K562 (cell line): ENCODE results near the gene PLD3. TPM values are rescaled to one million over a fixed set of nuclear protein-coding genes. Genes with fewer than 3 reads are reported as not detected.

Source experiments
- ATAC-seq: fragments of 200-7000 bp; cut with Tn5 transposase; 3 replicates; pipeline ENCODE4 v1.9.1; 2020; ENCODE audit warnings: moderate library complexity
- BruUV-seq: library from RNA; stranded (reverse); fragments of 400-500 nt; replicated peaks from 2 replicates; lab custom pipeline; 2021; lab: Mats Ljungman, UMichigan
- CTCF ChIA-PET: fragments of 300-600 bp; formaldehyde crosslinking; extraction: SDS; loops from one replicate; lab custom pipeline; 2021; ENCODE audit warnings: low intra/inter-chr PET ratio; lab: Yijun Ruan, JAX
- POLR2A ChIA-PET: fragments of 300-600, 350-650 bp; sonication (Branson Sonifier 250); formaldehyde crosslinking; extraction: SDS; loops from one replicate; lab custom pipeline; 2021; ENCODE audit warnings: antibody characterized with exemption, inconsistent platforms; lab: Yijun Ruan, JAX
- DNase-seq, 4 experiments: peaks; one replicate each; pipeline versions ENCODE4 v3.0.0 to v3.0.0-alpha.2; 2011 to 2018; ENCODE audit warnings: low spot score in 3 of 4, mixed read lengths in 3 of 4; ENCODE audit errors: extremely low read depth in 1 of 4
- FAIRE-seq: peaks from 2 replicates; lab custom pipeline; 2011; peaks lifted over from hg19 to GRCh38; lab: Jason Lieb, UNC
- H2AFZ ChIP-seq: 2 replicates; pipeline ENCODE4 v1.6.0; 2011; ENCODE audit warnings: low read depth, low read length, control low read depth, inconsistent platforms
- H3K27ac ChIP-seq: fragments of 200-600 bp; 3 replicates; pipeline ENCODE4 v1.8.0; 2011; ENCODE audit warnings: low read depth, mild to moderate bottlenecking, control low read depth, inconsistent platforms, low read length, moderate library complexity, mixed read lengths; ENCODE audit errors: extremely low read depth
- H3K27me3 ChIP-seq, 2 experiments: fragments of 300-600 bp in 1 of 2; 2 replicates in 1 of 2; 3 replicates in 1 of 2; pipeline versions ENCODE4 v1.6.0 to v1.8.0; 2011; ENCODE audit warnings: inconsistent platforms in 2 of 2, low read length in 2 of 2, mild to moderate bottlenecking in 1 of 2, mixed read lengths in 1 of 2, moderate library complexity in 1 of 2; ENCODE audit not compliant: control insufficient read depth in 2 of 2, insufficient read depth in 2 of 2
- H3K36me3 ChIP-seq: fragments of 300-600 bp; 3 replicates; pipeline ENCODE4 v1.8.0; 2011; ENCODE audit warnings: mild to moderate bottlenecking, low read length, inconsistent platforms; ENCODE audit not compliant: control insufficient read depth, insufficient read depth
- H3K4me1 ChIP-seq, 2 experiments: fragments of 200-600 bp in 1 of 2; replicated peaks in 1 of 2; 2 replicates in 1 of 2; 3 replicates in 1 of 2; pipeline versions ENCODE4 v1.5.1 to v1.8.0; 2011; ENCODE audit warnings: inconsistent platforms in 2 of 2, low read length in 2 of 2, mild to moderate bottlenecking in 1 of 2, mixed read lengths in 1 of 2, moderate library complexity in 1 of 2; ENCODE audit not compliant: control insufficient read depth in 2 of 2, insufficient read depth in 2 of 2
- H3K4me2 ChIP-seq: 2 replicates; pipeline ENCODE4 v1.6.1; 2011; ENCODE audit warnings: low read length, control low read depth, inconsistent platforms, mixed read lengths; ENCODE audit not compliant: insufficient read depth
- H3K4me3 ChIP-seq: fragments of 200-600 bp; sonication (generic), shearing (Covaris generic); 2 replicates; pipeline ENCODE4 v1.5.1; 2016; ENCODE audit warnings: control low read depth, inconsistent platforms
- H3K79me2 ChIP-seq: fragments of 200-600 bp; 3 replicates; pipeline ENCODE4 v1.8.0; 2011; ENCODE audit warnings: low read length, inconsistent platforms; ENCODE audit not compliant: control insufficient read depth, insufficient read depth
- H3K9ac ChIP-seq, 2 experiments: 2 replicates each; pipeline versions ENCODE4 v1.6.0 to v1.6.1; 2011; ENCODE audit warnings: low read depth in 2 of 2, low read length in 2 of 2, control low read depth in 1 of 2, inconsistent platforms in 1 of 2, mild to moderate bottlenecking in 1 of 2, mixed read lengths in 1 of 2; ENCODE audit not compliant: insufficient read depth in 1 of 2
- H3K9me1 ChIP-seq: one replicate; pipeline ENCODE4 v1.6.0; 2011; ENCODE audit warnings: inconsistent platforms, mild to moderate bottlenecking, low read length, moderate library complexity; ENCODE audit not compliant: control insufficient read depth, insufficient read depth
- H3K9me3 ChIP-seq: replicated peaks from 2 replicates; pipeline ENCODE4 v1.5.1; 2011; ENCODE audit warnings: low read depth, low read length, inconsistent platforms; ENCODE audit not compliant: control insufficient read depth, insufficient read depth
- H4K20me1 ChIP-seq: replicated peaks from 2 replicates; pipeline ENCODE4 v1.6.1; 2011; ENCODE audit warnings: low read length, inconsistent platforms, mixed read lengths; ENCODE audit not compliant: control insufficient read depth, insufficient read depth
- BCOR ChIP-seq: fragments of 450-650 bp; IDR thresholded peaks from 2 replicates; pipeline ENCODE4 v1.6.1; 2016
- CSDE1 ChIP-seq, 2 experiments: fragments of 450-650 bp; IDR thresholded peaks; 2 replicates each; pipeline ENCODE4 v1.6.1; 2016; ENCODE audit warnings: mild to moderate bottlenecking in 1 of 2
- EP300 ChIP-seq: IDR thresholded peaks from 2 replicates; pipeline ENCODE4 v1.6.1; 2012; ENCODE audit warnings: low read length, improper control_type of control experiment
- EWSR1 ChIP-seq: fragments of 450-650 bp; IDR thresholded peaks from 2 replicates; pipeline ENCODE4 v1.6.1; 2018; ENCODE audit warnings: borderline replicate concordance, mild to moderate bottlenecking, low read depth, moderate library complexity; ENCODE audit not compliant: partially characterized antibody
- HMG20A ChIP-seq: fragments of 450-650 bp; formaldehyde crosslinking; conservative IDR thresholded peaks from 2 replicates; pipeline ENCODE4 v1.4.0; 2020; ENCODE audit warnings: mild to moderate bottlenecking, mixed read lengths
- KDM1A ChIP-seq, 2 experiments: fragments of 450-650 bp; IDR thresholded peaks; 2 replicates each; pipeline ENCODE4 v1.6.1; 2016; ENCODE audit warnings: mild to moderate bottlenecking in 2 of 2
- SIX5 ChIP-seq, 2 experiments: IDR thresholded peaks; 2 replicates each; pipeline ENCODE4 v1.6.1; 2011; ENCODE audit warnings: low read length in 2 of 2, borderline replicate concordance in 1 of 2, low read depth in 1 of 2, mild to moderate bottlenecking in 1 of 2, moderate library complexity in 1 of 2; ENCODE audit not compliant: insufficient read depth in 1 of 2
- ZNF780A ChIP-seq: fragments of 250-450 bp; sonication (Bioruptor Pico); IDR thresholded peaks from 2 replicates; pipeline ENCODE4 v1.5.0; 2021; ENCODE audit warnings: mild to moderate bottlenecking
- WGBS: fragments of 100-300 bp; shearing (Covaris generic); methylation state at CpG from one replicate; pipeline ENCODE4 v1.1.6; 2016; ENCODE audit warnings: low coverage, mixed read lengths; ENCODE audit not compliant: insufficient coverage; ENCODE audit errors: missing lambda C conversion rate; 5-methylcytosine and 5-hydroxymethylcytosine counted together
- in situ Hi-C: fragments of 300-500 bp; cut with MboI; formaldehyde crosslinking; loops from 4 replicates; pipeline ENCODE4 v1.15.0; 2018; ENCODE audit warnings: inconsistent platforms, mixed read lengths
- intact Hi-C: fragments of 100-400 bp; cut with micrococcal nuclease; formaldehyde crosslinking; loops from 2 replicates; pipeline ENCODE4 v1.14.2; 2022
- polyA plus RNA-seq, 8 experiments: library from polyadenylated mRNA; depleted of rRNA in 4 of 8; stranded (reverse) in 5 of 8; unstranded in 3 of 8; fragments of >200 nt; fragmentation: Nextera tagmentation in 2 of 8; fragmentation: Illumina TruSeq in 1 of 8; extraction: Ambion mirVana in 2 of 8; extraction: Trizol in 1 of 8; gene quantifications; 2 replicates each; pipeline versions ENCODE4 v1.2.1 to v1.2.3, GENCODE V29; 2011 to 2014; ENCODE audit warnings: inconsistent platforms in 1 of 8, missing spikeins in 1 of 8
- total RNA-seq, 7 experiments: library from RNA; depleted of rRNA in 6 of 7; stranded (reverse); fragments of >200 nt in 6 of 7; fragmentation: Illumina TruSeq in 2 of 7; extraction: Trizol in 2 of 7; gene quantifications; 2 replicates each; pipeline versions ENCODE4 v1.2.1 to v1.2.3, GENCODE V29; 2011 to 2021; ENCODE audit warnings: low replicate concordance in 1 of 7

The PLD3 gene
- total and polyA plus RNA-seq, 9 of the 15 experiments (the other 6 are each of a cell fraction or from before 2014, with no cell fraction given): 2.3 to 128 (median 72.7) TPM

GRCh38 chr19:40421993-40422747, 73.7 kb downstream of the PLD3 start:
- TF ChIP-seq SIX5 (IDR thresholded peaks at IDR 0.05; ENCODE audit: borderline replicate concordance in 1 of 2, insufficient read depth in 1 of 2, low read depth in 1 of 2, low read length in 2 of 2) (no peak), BCOR (0 out of 2 replicates have a peak, but pooled peaks have one; percentile 21), EP300 (no peak), ZNF780A (CRISPR knock-in tag) (no peak), KDM1A (IDR thresholded peaks at IDR 0.05) (peak in 1 of 2 experiments; percentile 30; a peak in 1 of 4 replicates), CSDE1 (IDR thresholded peaks at IDR 0.05) (no peak), HMG20A (CRISPR knock-in tag) (no peak), EWSR1 (no peak)
- Histone ChIP-seq H3K4me2 (peak overlapping the region; percentile 84; the same call in 1 of the 2 replicates), H3K4me1 (peaks cover 17 to 48% of the 10 kb centered on the region in 2 experiments), H3K9me1 (no peaks in the 10 kb centered on the region), H2AFZ (no peak overlapping the region), H3K27me3 (no peaks in the 10 kb centered on the region), H4K20me1 (no peaks in the 10 kb centered on the region), H3K9ac (no peak overlapping the region; a peak in 1 of 4 replicates), H3K36me3 (peaks cover 13% of the 10 kb centered on the region; the same call in 2 of the 3 replicates), H3K9me3 (no peaks in the 10 kb centered on the region), H3K4me3 (no peak overlapping the region), H3K79me2 (peaks cover 41% of the 10 kb centered on the region), H3K27ac (peak overlapping the region; percentile 85; the same call in 1 of the 3 replicates)
- no peak for DNase-seq
- CTCF ChIA-PET: no interaction called here
- no peak for FAIRE-seq
- POLR2A ChIA-PET: interaction anchor here (0.5 to 5.7 kb wide), 8 partner anchors 8 to 114 kb away, joined by 3 to 34 read pairs (median 6); partner anchors contain the start of gene PRX
- in situ Hi-C loops: no loop called here
- BruUV-seq: no TSS peak
- ATAC-seq: no peak
- intact Hi-C loops: loop anchor here (1.0 kb wide), 1 partner anchor 22 kb away; the partner anchor contains the start of gene SERTAD3
- WGBS: 64% methylated on average over 13 of the region's 16 CpGs
